ENCODE data around the gene CA4. TPM values are rescaled to one million over a fixed set of nuclear protein-coding genes. Genes with fewer than 3 reads are reported as not detected.

The CA4 gene
- polyA plus RNA-seq, 1 donor from 2014 or later: not detected

GRCh38 chr17:60134396-60135150, 15.2 kb upstream of the CA4 start:
- Histone ChIP-seq H3F3A (ENCODE audit: insufficient read depth, low read length, poor library complexity, severe bottlenecking) (no peaks in the 10 kb centered on the region), H3K4me2 (ENCODE audit: low read length) (peak overlapping the region; percentile 65), H3K27me3 (ENCODE audit: insufficient read depth, low read depth, low read length) (peaks cover 26% of the 10 kb centered on the region), H3K9ac (ENCODE audit: low read length) (peak overlapping the region; percentile 64), H3K79me2 (replicated peaks; ENCODE audit: insufficient read depth, low read length) (no peaks in the 10 kb centered on the region), H3K36me3 (ENCODE audit: insufficient read depth, low read length) (no peaks in the 10 kb centered on the region), H3K9me3 (ENCODE audit: low read length) (no peaks in the 10 kb centered on the region), H3K4me3 (ENCODE audit: low read length) (peak overlapping the region; percentile 91), H2AFZ (ENCODE audit: low read depth, low read length) (peak overlapping the region; percentile 54), H3K9me2 (ENCODE audit: insufficient read depth, low read length) (no peaks in the 10 kb centered on the region), H4K20me1 (ENCODE audit: insufficient read depth) (no peaks in the 10 kb centered on the region), H3K27ac (ENCODE audit: low read length) (peak overlapping the region; percentile 40)
- TF ChIP-seq RAD21 (conservative IDR thresholded peaks at IDR 0.05) (no peak), TAF1 (IDR thresholded peaks at IDR 0.05; ENCODE audit: low read depth) (no peak), POLR2AphosphoS5 (IDR thresholded peaks at IDR 0.05) (no peak), EZH2 (IDR thresholded peaks at IDR 0.05; ENCODE audit: borderline replicate concordance, insufficient read depth, low read length, poor library complexity, severe bottlenecking) (no peak), MXI1 (conservative IDR thresholded peaks at IDR 0.05; ENCODE audit: poor library complexity, severe bottlenecking) (no peak), SMC3 (conservative IDR thresholded peaks at IDR 0.05; ENCODE audit: poor library complexity) (no peak), CTCF (IDR thresholded peaks at IDR 0.05; ENCODE audit: poor library complexity, severe bottlenecking) (no peak), EP300 (conservative IDR thresholded peaks at IDR 0.05; ENCODE audit: poor library complexity, severe bottlenecking) (no peak), REST (IDR thresholded peaks at IDR 0.05; ENCODE audit: borderline replicate concordance) (no peak)

GRCh38 chr17:60135151-60135950, 14.4 kb upstream of the CA4 start:
- no peaks in the 10 kb centered on the region for H3F3A ChIP-seq (ENCODE audit: insufficient read depth, low read length, poor library complexity, severe bottlenecking)
- peaks cover 33% of the 10 kb centered on the region for H3K27me3 ChIP-seq (ENCODE audit: insufficient read depth, low read depth, low read length)
- peak overlapping the region; percentile 54 for H2AFZ ChIP-seq (ENCODE audit: low read depth, low read length)
- H4K20me1 ChIP-seq (ENCODE audit: insufficient read depth): no peaks in the 10 kb centered on the region
- H3K36me3 ChIP-seq (ENCODE audit: insufficient read depth, low read length): no peaks in the 10 kb centered on the region
- no peaks in the 10 kb centered on the region for H3K9me2 ChIP-seq (ENCODE audit: insufficient read depth, low read length)
- peak; percentile 30 for TF ChIP-seq CTCF (IDR thresholded peaks at IDR 0.05; ENCODE audit: poor library complexity, severe bottlenecking)
- TF ChIP-seq EZH2 (IDR thresholded peaks at IDR 0.05; ENCODE audit: borderline replicate concordance, insufficient read depth, low read length, poor library complexity, severe bottlenecking): no peak
- peak; percentile 45 for TF ChIP-seq RAD21 (conservative IDR thresholded peaks at IDR 0.05)
- peak; percentile 55 for TF ChIP-seq EP300 (conservative IDR thresholded peaks at IDR 0.05; ENCODE audit: poor library complexity, severe bottlenecking)
- TF ChIP-seq POLR2AphosphoS5 (IDR thresholded peaks at IDR 0.05): peak; percentile 74
- TF ChIP-seq TAF1 (IDR thresholded peaks at IDR 0.05; ENCODE audit: low read depth): peak; percentile 43
- TF ChIP-seq SMC3 (conservative IDR thresholded peaks at IDR 0.05; ENCODE audit: poor library complexity): peak; percentile 39
- no peak for TF ChIP-seq REST (IDR thresholded peaks at IDR 0.05; ENCODE audit: borderline replicate concordance)
- TF ChIP-seq MXI1 (conservative IDR thresholded peaks at IDR 0.05; ENCODE audit: poor library complexity, severe bottlenecking): peak; percentile 83
- H3K79me2 ChIP-seq (replicated peaks; ENCODE audit: insufficient read depth, low read length): no peaks in the 10 kb centered on the region
- H3K4me2 ChIP-seq (ENCODE audit: low read length): peak overlapping the region; percentile 65
- H3K27ac ChIP-seq (ENCODE audit: low read length): peak overlapping the region; percentile 40
- H3K4me3 ChIP-seq (ENCODE audit: low read length): peak overlapping the region; percentile 91
- H3K9ac ChIP-seq (ENCODE audit: low read length): peak overlapping the region; percentile 64
- no peaks in the 10 kb centered on the region for H3K9me3 ChIP-seq (ENCODE audit: low read length)
